NCI-H2171 (cell line): ENCODE measurements around the gene YBX2.
"Not testable (repeated sequence)": the region's sequence is repeated elsewhere in the genome, so short reads cannot be mapped to it uniquely, and the experiment has no call there.

Experiments
- DNase-seq: peaks from one replicate; lab custom pipeline; 2025; lab: John Stamatoyannopoulos, UW

YBX2 gene

DNA sequence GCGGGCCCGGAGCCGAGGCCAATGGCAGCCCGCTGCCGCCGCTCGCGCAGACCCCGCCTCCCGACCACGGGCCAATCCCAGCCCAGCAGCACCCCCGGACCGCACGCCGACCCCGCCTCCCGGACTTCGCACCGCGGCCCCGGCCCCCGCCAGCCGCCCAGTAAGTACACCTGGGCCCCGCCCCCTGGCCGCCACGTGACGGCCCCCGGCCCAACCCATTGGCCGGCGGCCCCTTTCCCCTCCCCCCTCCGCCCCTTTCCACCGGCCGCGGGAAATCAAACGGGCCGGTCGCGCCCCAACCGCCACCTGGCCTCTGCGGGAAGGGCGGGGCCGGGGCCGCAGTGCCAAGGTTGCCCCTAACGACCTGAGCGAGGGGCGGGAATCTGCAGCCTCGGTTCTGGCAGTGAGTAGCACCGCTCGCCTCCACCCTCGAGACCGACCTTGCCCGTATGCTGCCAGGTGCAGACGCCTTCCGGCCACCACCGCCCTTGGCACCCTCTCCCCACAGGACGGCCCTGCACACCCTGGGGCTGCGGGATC lies at the start of gene YBX2:
Gene YBX2, minus strand, starts transcription at position 26 of the 540 bp plus-strand sequence. CDS start 139 bp downstream, outside the sequence.
- peak; percentile 59 for DNase-seq

DNA sequence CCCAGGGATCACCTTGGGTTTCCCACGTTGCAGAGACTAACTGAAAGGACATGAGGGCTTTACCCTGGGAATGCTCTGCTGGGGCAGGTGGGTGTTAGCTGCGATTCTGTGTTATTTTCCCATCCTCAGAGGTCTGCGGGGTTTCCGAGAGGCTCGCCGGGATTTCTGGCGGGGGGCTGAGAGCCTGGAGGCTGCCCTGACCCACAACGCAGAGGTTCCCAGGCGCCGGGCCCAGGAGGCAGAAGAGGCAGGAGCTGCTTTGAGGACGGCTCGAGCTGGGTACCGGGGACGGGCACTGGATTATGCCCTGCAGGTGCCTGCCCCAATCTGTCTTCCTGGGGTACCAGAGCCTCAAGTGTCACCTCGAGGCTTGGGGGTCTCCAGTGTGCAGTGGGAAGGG lies 48.8 kb upstream of the YBX2 start:
- no peak for DNase-seq

DNA sequence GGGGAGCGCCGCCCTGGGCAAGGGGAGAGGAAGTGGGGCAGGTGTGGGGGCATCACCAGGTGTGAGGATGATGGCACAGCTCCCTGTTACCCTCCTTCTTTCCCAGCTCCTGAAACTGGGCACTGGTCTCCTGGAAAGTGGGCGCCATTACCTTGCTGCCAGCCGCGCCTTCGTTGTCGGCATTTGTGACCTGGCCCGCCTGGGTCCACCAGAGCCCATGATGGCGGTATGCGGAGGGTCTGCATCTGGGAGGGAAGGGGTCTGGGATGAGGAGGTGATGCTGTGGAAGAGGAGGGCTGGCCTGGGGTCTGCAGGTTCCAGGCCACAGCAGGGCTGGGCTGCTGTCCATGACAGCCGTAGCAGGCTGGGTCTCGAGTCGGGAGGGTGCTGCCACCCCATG lies 47.4 kb upstream of the YBX2 start:
- no peak for DNase-seq

DNA sequence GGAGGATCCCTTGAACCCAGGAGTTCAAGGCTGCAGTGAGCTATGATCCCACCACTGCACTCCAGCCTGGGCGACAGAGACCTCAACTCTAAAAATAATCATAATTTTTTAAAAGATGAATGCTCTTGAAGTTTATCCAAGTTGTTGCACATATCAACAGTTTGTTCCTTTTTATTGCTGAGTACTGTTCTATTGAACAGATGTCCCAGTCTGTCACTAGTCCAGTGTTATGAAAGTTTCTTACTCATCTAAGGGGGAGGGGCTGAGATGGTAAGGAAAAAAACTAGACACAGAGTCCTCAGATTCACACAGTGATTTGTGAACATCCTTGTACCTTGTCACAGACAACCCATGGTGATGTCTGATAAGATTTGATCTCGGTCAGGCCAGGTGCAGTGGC lies 45.7 kb upstream of the YBX2 start:
- DNase-seq, result no peak

DNA sequence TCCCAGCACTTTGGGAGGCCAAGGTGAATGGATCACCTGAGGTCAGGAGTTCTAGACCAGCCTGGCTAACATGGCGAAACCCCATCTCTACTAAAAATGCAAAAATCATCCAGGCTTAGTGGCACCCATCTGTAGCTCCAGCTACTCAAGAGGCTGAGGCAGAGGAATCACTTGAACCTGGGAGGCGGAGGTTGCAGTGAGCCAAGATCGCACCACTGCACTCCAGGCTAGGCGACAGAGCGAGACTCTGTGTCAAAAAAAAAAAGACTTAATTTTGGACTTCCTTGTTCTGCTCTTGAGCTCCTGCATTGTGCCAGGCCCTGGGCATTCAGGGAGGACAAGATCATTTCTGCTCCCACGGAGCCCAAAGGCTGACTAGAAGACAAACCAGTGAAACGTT lies 43.2 kb upstream of the YBX2 start:
- DNase-seq, result not testable (repeated sequence)

DNA sequence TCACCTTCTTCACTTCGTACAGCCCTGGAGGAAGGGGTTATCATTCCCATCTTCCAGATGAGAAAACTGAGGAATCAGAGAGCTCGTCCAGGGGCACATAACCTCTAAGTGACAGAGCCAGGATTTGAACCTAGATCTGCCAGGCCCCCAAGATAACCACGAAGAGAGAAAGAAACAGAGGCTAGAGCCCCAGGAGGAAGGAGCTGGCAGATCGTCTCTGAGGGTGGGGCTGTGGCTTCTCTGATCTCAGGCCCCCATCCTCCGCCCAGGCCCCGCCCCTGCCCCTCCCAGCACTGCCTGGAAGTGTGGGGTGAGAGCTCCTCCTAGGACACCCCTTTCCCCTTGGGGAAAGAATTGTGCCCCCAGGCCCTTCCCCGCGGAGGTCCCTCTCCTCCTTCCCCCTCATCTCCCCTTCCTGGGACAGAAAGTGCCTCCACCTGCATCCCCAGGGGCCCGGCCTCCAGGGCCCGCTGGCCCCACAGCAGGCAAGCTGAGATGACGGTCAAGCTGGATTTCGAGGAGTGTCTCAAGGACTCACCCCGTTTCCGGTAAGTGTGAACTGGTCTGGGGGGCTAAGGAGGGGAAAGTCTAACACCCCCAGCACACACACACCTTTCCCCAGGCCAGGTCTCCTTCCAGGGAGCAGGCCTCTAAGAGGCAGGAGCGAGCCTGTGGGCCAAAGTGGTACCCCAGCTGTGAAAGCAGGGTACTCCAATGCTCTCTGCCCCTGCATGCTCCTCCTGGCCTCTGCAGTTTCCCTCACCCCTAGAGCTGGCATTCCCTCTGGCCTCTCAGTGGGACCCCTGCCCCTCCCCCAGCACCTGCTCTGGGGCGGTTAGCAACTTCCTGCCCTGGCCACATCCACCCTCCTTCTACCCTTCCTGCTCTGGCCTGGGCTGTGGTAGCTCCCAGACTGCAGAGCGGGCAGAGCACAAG lies 42.1 kb upstream of the YBX2 start, which contains the start of gene ACAP1:
Gene ACAP1, plus strand, starts transcription at position 290 of the 936 bp plus-strand sequence. Its CDS starts 206 bp downstream, at position 496.
- no peak for DNase-seq

DNA sequence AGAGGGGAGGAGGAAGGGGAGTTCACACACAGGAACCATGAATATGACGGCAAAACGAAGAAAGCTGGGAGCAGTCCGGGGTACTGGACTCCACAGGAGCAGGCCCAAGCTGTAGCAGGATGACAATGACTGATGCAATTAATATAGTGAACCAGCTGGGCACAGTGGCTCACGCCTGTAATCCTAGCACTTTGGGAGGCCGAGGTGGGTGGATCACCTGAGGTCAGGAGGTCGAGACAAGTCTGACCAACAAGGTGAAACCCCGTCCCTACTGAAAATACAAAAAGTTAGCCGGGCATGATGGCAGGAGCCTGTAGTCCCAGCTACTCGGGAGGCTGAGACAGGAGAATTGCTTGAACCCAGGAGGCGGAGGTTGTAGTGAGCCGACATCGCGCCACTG lies 41.3 kb upstream of the YBX2 start:
- not testable (repeated sequence) for DNase-seq

DNA sequence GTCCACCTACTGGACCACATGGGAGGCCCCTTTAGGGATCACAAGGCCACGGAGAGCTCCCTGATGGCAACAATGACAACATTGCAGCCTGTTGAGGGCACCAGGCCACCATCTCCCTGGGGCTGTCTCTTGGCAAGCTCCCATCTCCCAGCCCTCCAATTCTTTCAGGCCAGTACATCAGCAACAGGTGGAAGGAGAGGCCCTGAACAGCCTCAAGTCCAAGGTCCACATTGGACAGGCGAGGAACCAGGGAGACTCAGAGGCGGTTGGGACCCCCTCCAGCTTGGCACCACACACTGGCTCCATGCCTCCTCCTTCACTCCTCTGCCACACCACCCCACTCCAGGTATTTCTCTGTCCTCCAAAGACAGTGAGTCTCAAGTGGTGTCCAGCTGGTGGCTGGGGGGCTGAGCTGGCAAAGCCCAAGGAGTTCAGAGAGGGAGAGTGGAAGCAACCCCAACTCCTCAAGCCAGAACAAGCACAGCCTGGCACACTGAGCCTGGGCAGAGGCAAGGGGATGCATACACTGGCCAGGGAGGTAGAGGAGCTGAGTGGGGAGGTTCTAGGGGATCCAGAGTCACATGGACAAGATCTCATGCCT lies 40.6 kb upstream of the YBX2 start:
- no peak for DNase-seq

DNA sequence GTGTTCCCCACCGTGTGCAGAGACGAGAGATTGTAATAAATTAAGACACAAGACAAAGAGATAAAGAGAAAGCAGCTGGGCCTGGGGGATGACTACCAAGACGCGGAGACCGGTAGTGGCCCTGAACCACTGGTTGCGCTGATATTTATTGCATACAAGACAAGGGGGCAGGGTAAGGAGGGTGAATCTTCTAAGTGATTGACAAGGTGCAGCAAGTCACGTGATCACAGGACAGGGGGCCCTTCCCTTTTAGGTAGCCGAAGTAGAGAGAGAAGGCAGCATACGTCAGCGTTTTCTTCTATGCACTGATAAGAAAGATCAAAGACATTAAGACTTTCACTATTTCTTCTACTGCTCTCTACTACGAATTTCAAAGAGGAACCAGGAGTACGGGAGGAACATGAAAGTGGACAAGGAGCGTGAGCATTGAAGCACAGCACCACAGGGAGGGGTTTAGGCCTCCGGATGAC lies 38.2 kb upstream of the YBX2 start:
- not testable (repeated sequence) for DNase-seq

DNA sequence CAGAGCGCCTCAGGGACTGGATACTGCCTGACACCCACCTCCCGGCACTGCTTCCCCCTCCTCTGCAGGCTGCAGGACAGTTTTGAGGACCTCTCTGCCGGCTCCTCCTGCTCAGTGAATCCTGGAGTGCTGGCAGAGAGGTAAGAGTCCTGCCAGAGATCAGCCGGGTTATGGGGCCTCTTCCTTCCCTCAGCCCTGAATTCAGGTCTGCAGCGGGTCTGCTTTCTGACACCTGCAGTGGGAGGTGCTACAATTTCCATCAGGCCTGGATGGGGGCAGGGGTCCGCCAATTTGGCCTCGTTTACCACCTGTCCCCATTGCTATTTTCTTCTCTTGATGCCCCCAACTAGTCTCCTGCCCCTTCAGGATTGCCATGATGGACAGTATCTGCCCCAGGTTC lies 37.7 kb upstream of the YBX2 start:
- no peak for DNase-seq

DNA sequence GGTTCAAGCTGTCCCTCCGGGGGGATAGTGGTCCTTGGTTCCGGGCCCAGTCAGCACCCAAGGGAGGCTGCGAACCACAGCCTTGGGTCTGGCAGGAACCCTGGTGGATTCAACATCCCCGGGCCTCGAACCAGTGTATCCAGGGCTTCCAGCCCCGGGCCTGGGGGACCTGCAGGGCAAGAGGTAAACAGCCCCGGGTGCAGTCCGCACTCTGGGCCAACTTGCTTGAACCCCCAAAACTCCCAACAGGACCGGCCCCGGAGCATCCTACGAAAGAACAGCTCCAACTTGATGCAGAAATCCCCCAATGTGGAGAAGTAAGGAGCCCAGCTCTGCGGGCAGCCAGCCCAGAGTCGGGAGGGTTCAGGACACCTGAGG lies 36.2 kb upstream of the YBX2 start:
- DNase-seq, result no peak

DNA sequence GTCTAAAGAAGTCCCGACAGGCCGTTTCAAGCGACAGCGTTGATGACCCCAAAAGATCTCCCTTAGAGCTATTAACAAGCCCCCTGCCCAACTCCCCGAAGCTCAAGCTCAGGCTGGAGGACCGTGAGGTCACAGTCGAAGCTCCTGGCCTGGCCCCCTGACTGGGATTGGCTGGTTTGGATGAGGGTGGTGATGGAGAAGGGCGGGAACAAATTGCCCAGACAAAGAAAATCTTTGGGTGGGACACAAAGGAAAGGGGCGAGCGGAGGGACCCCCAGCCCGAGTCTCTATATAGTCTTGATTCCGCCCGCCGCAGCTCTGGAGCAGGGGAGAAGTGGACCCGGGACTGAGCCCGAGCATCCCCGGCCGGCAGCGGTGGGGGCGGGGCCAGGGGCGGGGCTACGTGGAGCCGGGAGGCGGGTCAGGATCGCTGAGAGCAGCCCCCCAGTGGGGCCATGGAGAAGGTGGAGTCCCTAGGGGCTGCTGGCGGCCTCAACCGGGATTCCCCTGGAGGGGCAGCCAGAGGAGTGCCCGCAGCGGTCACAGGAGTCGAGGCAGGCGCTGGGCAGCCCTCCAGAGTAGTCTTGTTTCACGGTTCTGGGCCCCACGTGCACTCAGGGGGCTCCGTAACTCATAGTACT lies 35.7 kb upstream of the YBX2 start:
- peak; percentile 83 for DNase-seq

DNA sequence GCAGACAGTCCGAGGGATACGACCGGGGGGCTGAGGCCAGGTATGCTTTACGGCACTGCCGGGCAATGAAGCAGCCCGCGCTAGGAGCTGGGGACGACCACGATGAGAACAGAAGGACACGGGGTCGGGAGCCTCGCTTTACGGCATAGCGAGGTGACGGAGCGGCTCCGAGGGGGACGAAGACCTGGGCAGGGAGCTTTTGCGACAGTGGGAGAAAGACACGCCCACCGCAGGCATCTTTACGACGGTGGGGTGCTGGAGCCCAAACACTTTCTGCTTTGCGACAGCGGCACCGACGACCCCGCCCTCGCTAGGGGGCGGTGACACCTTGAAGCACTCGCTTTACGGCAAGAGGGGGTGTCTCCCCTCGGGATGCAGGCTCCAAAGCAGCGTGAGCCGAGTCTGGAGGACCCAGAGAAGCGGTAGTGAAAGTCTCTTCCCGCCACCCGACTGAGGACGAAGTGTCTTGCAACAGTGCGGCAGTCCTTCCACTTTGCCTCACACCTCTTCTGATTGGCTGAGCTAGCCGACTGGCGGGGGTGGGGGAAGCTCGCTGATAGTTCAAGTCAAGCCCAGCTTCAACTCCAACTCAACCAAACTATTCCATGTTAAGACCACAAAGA lies 35.0 kb upstream of the YBX2 start:
- DNase-seq, result peak; percentile 97

DNA sequence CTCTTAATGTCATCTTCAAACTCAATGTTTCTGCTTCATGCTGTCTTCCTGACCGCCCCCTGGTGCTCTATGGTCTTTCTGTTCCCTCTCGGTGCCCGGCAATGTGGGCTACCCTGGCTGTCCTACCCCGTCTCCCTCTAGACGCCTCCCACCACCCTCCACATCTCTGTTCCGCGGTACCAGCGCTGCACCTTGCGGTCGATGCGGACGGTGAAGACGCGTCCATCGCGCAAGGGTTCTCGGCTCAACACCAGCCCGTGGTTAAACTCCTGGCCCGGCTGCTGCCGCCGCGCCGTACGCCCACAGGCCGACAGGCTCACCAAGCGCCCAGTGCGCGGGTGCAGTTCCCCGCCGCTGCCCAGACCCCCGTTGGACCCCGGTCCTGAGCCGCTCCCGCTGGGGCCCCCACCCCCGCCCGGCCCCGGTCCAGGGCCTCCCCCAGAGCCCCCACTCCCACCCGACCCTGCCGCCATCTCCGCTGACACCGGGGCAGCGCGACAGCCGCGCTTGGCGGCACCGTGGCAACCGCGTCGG lies 34.5 kb upstream of the YBX2 start, which contains the start of gene NEURL4:
Gene NEURL4, minus strand, starts transcription at position 496 of the 534 bp plus-strand sequence. Its CDS starts 23 bp downstream, at position 473.
- DNase-seq, result no peak

DNA sequence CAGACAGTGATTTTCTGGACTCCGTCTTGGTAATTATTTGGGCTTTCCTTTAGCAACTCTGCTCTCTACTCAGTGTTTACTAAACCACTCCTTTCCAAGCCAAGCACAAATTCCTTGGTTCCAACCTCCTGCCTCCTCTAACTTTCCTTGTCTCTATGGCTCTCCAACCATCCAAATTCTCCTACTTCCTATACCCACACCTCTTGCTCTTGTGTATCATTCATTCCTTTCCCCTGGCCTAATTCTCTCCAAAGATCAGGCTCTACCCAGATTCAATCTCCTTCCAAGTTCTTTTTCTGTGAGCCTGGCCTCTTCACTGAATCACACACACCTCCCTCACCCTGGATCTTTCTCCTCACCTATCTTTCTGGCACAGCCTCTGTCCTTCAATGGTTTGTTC lies 33.6 kb upstream of the YBX2 start:
- no peak for DNase-seq

DNA sequence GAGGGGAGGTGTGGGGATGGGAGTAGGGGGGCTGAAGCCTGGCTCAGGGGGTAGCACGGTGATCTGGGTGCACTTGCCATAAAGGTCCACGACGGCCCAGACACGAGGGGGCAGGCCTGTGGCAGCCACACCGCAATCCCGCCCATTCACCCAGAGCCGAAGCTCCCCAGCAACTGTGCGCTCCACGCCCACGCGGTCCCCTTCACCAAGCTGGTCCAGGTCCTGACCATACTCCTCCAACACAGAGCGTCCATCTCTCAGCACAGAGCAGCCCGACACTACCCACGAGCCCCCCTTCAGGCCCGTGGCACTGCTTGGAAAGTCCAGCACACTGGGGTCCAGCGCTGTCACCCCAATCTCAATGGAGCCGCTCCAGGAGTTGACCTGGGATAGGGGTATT lies 33.1 kb upstream of the YBX2 start:
- no peak for DNase-seq

DNA sequence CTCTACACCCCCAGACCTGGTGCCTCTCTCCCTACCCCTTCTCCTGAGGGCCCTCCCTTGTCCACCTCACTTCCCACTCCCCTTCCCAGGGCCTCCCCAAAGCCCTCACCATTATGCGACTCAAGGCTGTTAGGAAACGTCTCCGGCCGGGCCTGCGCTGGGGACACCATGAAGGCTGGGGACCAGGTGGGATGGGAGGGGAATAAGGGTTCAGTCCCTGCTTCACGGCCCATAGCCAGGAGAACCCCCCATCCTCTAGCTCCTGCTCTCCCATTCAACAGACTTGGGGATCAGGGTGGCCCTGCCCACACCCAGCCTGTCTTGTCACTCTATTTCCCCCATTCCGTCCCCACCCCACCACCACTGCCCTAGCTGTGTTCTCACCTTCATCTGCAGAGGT lies 32.6 kb upstream of the YBX2 start:
- DNase-seq, result no peak

DNA sequence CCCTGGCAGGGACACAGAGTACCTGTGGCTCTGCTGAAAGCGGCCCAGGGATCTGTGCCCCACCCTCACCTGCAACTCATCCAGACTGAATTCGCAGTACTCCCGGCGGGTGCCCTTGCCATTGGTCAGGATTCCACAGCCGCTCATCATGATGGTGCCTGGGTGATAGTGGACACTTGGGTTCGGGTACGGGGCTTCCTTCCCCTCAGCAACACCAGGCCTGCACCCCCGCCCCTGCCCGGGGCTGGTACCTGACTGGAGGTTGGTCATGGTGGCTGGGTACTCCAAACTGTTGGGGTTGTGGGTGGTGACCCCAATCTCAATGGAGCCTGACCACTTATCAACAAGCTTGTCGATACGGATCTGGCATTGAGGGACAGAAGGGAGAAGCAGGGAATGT lies 31.7 kb upstream of the YBX2 start:
- no peak for DNase-seq

DNA sequence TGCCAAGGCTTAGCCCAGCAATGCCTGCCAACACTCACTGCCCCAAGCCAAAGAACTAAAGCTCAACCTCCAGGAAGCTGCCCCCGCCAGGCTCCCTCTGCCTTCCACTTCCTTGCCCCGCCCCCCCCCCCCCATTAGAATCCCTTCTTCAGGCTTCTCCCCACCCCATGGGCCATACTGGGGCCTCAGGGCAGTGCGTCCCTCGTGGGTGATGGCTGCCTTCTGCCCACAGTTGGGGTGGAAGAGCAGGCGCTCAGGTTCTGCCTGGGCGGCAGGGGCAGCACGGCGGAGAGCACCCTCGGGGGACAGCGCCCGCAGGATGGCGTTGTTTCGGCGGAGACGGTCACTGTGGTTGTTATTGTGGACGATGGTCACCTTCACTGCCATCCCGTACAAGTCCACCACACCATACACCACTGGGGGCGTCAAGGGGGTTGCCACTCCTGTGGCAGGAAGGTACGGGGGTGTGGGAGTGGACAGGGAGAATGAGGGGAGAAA lies 30.6 kb upstream of the YBX2 start:
- no peak for DNase-seq

DNA sequence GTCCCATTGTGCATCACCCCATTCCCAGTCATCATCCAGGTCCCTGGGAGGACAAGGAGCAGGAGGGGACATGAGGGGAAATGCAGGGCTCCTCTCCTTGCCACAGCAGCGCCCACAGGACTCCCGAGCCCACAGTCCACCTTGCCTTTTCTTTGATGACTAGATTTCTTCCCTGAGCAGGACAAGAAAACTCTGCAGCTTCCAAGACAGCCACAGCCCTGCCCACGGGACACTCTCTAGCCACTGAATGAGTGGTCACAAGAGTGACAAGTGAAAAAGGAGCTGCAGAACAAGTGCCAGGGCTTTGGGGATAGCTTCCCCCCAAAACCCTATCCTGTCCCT lies 30.0 kb upstream of the YBX2 start:
- no peak for DNase-seq

DNA sequence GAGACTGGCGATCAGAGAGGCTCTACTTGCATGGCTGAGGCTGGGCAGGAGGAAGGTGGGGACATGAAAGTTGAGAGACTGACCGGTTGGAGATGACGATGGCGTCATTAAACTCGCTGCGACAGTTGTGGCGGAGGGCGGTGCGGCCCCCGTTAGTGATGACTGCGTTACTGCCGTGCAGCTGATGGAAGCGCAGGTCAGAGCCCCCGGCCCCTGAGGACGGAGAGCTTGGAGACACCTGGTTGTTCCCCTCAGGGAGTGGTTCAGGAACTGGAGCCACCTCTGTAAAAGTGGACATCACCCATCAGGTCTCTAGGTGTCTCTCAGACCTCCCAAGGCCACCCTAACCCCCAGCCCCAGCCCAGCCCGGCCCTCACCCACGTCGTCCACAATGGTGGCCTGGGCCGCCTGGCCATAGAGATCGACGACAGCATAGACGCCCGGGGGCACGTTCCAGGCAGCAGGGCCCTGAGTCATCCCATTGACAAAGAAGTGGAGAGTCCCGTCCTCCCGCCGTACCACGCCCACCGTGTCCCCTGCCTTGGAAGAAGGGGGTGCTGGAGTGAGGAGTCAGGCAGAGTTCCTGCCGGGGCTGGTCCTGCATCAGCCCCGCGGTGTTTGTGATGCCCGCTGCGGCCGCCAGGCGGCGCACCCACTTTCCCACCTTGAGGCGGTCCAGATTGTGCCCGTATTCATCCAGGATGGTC lies 29.4 kb upstream of the YBX2 start:
- DNase-seq, result no peak
